GM18873 (cell line): ENCODE results near the gene SLCO2A1.

ENCODE experiments used
- ATAC-seq: cut with Tn5 transposase; IDR thresholded peaks from one replicate; pipeline ENCODE4 v1.9.1; 2021; ENCODE audit warnings: mild to moderate bottlenecking, moderate library complexity, moderate number of reproducible peaks; ENCODE audit not compliant: unreplicated experiment, low FRiP score

SLCO2A1 gene

DNA sequence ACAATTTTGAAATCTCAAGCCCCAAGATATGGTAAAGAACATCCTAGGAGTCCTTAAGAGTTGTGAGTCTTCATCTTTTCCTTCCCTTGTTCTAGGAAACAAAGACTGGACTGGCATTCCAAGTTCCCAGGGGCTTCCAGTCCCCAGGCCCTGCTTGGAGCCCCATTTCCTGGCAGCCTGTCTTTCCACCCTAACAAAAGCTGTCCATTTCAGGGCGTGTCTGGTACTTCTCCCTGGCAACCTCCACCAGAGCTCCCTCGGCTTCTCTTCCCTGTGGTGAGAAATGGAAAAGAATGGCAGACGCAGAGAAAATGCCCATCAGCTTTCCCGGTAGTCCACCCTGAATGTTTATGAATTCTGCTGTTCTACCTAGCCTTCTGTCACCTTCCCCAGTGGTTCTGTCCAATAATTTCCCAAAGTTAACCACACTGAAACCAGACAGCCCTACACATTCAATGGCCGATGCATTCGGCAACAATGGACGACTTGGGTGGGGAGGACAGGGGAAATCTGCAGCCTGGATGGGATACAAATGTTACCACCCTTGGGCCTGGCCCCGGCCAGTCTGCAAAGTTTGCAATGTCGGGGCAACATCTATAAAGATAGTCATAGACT lies 140.9 kb downstream of the SLCO2A1 start:
- ATAC-seq: no peak

DNA sequence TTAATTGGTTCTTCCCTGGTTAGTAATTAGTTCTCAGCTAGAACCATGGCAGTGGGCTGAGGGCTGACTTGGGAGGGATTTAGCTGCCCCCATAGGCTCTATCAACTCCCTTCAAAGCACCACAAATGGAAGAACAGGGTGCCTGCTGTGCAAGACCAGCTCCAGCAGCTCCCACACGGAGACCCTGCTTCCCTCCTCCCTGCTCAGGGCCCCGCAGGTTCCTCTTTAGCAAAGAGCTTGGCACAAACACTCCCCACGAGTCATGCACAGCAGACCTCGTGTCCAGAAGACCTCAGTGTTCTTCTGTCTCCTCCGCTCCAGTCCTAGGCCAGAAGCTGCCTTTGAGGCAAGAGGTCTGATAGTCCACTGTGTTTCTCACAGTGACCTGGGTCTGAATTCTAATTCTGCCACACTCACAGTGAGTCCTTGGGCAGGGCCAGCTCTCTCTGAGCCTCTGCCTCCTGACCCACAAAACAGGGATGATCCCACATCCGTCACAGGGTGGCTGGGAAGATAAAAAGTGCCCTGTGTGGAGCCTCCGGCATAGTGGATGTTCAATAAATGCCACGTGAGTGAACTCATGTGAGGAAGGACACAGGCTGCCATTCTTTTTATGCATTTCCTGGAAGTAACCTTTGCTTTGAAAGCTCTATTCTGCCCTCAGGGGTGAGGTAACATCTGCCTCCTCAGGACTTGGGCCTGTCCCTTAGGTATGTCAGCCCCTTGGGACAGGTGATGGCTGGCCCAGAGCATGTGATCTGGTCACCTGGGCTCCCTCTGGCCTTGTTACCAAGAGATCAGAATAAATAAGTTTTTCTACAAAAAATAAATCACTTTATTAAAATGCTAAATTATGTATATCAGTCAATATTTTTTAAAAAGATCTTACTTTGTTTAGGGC lies 141.7 kb downstream of the SLCO2A1 start:
- ATAC-seq: no peak

DNA sequence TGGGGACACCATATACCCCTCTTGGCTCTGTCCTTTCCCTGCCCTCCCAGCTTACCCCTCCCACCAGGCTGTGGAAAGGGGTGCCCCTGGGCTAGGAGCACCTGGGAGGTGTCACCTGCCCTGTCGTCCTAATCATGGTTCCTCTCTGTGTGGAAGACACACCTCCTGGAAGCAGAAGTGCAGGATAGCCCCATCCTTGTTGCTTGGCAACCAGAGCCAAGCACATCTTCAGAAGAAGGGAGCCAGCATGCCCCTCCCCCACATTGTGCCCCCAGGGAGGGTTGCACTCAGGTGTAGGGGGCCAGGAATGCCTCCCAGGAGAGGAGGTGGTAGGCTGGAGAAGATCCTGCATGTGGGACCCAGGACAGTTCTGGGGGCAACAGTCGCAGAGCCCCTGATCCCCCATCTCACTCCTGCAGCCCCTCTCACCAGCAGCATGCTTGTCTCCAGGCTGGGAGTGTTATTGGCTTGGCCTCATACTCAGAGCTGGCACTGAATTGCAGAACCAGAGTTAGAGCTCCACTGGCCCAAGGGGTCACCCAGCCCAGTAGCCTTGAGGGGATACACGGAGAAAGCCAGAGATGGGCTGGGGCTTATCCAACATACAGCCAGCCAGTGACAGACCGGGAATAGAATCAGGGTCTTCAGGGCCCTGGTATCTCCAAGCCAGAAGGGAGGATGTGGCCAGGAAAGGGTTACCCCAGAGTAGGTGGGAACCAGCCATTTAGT lies 142.5 kb downstream of the SLCO2A1 start:
- ATAC-seq: no peak

DNA sequence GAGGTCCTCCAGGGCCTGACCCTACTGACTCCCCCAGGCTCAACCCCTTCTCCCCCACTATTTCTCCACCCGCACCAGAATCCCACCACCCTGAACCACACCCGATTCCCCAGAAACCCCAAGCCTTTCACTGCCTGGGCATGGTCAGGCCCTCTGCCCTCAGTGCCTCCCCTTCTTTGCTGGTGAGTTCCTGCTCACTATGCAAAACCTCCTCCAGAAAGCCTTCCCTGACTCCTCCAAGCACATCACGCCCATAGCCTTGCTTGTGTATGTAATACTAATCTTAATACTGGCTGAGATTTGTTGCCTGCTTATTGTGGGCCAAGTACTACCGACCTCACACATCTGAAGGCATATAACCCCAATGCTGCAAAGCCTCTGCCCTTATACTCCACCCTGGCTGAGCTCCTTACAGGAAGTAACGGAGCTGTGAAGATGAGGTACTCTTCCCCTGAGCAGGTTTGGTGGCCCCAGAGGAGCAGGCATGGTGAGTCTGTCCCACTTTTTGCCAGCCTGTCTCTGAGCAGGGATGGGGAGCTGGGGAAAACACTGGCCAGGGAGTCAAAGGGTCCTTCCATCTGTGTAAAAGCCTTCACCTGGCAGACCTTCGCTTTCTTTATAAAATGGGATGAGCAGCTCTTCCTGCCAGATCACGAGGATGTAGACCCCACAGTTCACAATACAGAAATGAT lies 143.5 kb downstream of the SLCO2A1 start:
- no peak for ATAC-seq

DNA sequence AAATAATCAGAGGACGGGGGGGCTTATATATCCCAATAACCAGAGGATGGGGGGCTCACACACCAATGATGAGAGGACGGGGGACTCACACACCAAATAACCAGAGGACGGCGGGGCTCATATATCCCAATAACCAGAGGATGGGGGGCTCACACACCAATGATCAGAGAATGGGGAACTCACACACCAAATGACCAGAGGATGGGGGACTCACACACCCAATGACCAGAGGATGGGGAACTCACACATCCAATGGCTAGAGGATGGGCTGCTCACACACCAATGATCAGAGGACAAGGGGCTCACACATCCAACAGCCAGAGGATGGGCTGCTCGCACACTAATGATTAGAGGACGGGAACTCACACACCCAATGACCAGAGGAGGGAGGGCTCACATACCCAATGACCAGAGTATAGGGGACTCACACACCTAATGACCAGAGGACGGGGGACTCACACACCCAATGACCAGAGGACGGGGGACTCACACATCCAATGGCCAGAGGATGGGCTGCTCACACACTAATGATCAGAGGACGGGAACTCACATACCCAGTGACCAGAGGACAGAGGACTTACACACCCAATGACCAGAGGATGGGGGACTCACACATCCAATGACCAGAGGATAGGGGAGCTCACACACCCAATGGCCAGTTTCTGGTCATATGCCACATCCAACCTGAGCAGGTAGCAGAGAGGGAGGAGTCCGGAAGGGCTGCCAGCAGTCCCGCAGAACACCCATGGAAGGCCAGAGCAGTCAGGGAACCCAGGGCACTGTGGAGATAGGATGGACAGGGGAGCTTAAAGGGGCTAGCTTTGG lies 144.6 kb downstream of the SLCO2A1 start:
- no peak for ATAC-seq

DNA sequence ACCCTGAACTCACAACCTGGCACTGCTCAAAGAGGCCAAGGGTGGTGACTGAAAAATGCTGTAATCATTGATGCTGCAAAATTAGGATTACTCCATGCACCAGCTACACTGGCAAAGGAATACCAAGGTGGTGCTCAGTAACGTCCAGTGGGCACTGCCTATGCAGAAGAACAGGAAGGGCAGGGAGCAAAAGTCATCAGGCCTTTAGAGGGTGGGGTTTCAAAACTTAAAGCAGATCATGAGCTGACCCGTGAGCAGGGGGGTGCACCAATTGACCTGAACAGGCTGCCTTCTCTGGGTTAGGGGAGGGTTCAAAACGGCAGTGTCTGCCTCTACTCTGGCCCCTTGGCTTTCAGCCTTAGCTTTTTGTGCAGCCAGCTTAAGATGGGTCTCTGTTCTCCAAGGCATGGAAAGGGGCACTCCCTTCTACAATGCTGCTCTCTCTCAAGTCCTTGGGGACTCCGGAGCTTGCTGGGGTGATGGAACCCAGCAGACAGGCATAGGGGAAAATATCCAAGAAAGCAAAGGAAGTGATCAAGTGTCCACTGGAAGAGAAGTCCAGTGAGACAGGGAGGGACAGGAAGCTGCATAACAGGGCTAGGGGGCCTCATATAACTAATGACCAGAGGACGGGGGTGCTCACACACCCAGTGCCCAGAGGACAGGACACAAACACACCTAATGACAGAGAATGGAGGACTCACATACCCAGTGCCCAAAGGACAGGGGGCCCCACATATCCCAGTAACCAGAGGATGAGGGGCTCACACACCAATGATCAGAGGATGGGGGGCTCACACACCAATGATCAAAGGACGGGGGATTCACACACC lies 145.5 kb downstream of the SLCO2A1 start:
- ATAC-seq: no peak

DNA sequence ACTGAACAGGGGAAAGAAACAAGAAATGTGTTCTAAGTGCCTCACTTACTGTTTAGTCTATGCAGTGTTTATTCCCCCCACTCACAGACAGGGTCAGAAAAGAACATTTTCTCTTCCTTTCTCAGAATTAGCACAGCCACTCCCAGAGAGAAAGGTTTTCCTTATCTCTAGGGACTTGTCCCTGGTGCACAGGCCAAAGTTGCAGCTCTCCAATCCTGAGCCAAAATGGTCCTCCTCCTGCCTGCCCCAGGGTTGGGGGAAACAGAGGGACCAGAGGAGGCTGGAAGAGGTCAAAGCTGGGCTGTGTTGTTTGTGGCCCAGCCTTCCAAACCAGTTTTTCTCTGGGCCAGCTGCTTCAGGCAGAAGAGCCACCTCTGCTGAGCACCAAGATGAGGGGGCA lies 146.1 kb downstream of the SLCO2A1 start:
- no peak for ATAC-seq

DNA sequence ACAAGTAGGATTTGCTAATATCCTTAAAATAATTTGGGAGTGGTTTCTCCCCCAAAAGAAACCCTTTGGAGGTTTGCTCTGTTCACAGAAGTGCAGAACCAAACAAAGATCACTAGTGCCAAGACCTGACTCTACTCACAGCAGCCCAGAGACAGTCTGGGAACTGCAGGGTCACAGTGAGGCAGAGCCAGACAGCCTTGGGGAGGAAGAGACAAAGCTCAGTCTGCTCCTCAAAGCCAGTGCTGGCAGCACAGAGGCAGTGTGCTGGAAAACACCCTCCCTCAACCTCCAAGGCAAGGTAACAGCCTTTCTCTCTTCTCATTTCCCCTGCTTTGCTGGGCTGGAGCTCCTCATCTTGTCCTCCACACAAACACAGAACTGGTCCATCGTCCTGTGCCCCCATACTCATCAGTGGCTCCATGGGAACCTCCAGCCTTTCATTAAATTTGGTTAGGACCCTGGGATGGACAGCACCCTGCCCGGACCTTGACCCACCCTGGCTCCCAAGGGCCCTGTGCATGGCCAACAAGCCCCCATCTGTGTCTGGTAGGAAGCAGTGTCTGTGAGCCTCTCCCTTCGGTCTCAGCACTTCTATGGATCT lies 146.6 kb downstream of the SLCO2A1 start:
- ATAC-seq: no peak

DNA sequence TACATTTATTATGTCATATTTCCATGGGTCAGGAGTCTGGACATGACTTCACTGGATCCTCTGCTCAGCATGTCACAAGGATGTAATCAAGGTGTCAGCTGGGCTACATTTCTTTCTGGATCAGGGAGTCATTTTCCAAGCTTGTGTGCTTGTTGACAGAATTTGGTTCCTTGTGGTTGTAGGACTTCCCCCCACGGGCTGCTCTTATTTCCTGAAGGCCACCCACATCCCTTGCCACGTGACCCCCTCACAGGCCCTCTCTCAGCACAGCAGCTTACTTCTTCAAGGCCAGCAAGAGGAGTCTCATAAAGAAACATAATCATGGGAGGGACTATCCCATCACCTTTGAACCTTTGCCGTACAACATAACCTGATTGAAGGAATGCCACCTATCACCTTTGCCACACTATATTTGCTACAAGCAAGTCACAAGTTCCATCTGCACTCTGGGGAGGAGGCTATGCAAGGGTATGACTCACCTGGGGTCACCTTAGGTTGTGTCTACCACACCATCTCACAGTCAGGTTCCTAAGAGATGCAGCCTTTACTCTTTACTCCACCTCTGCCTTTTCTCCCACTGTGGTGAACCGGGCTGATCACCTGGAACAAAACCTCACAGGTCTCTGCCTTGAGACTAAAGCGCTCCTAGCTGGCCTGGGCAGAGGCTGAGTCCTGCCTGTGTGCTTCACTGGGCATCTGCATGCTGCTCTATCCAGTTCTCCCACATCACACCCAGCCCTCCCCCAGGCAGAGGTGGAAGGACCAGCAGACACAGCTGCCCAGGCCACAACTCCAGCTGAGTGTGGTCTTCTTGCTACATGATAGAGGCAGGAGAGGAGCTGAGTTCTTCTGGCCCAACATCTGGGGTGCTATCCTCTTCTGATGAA lies 147.5 kb downstream of the SLCO2A1 start:
- no peak for ATAC-seq

DNA sequence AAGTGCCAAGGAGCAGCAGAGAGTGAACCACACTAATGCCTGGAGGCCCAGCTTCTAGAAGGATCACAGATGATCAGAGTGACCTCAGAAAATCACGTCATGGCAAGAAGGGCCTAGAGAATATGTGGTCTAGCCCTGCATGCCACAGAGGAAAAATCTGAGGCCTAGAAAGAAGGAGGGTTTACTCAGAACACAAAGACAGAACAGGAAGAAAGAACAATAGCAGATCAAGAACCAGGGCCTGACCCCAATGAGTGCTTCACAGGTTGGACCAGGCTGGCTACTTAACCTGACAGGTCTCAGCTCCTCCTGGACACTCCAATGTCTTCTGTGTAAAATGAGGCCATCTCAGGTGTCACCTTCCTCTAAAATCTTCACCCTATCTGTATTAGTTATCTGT lies 148.2 kb downstream of the SLCO2A1 start:
- ATAC-seq: no peak

DNA sequence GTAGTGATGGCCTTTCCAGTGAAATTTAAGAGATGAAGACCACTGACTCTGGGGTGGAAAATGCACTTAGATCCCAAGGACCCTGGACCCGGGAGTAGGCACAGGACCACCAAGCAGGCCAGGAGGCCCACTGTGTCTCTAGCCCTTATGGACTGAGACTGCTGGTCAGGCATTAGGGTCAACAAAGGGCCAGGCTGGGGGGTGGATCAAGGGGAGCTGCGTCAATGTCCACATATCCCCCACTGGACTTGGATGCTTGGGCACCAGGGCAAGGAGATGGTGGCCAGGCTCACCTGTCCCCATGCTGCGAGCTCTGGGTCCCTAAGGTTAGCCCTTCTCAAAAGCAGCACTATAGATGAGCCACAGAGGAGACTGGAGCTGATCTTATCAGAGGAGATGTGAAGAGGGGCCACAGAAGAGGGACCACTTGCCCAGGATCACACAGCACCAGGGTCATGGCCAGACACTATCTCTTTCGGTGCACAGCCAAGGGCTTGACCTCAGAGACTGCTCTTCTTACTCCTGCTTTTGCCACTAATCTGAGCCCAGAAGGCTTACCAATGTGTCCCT lies 148.8 kb downstream of the SLCO2A1 start:
- ATAC-seq: no peak

DNA sequence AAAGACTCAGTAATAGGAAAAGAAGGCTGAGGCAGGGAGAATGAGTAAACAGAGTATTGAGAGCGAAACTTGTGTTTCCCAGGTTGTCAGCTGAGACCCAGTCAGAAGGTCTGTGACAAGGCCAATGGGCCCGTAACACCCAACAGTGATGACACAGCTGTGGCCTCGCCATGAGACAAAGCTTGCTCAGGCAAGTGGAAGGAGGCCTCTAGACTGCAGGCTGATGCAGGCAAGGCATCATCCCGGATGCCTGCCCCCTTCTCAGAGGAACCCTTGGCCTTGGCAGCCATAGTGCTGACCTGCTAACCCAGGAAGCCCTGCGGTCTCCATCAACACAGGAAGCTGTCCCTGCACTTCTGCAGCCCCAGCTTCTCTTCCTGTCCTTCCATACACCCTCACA lies 149.4 kb downstream of the SLCO2A1 start:
- no peak for ATAC-seq

DNA sequence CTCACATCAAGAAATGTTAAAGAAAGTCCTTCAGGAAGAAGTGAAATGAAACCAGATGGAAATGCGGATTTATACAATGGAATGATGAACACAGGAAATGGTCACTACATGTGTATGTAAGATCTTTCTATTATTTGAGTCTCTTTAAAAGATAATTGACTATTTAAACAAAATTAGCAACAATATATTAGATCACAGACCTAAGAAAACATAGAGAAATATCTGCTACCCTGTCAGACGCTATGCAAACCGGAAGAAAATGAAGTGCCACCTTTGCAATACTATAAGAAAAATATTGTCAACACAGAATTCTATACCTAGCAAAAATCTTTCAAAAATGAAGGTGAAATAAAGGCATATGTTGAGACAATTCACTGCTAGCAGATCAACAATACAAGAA lies 151.2 kb downstream of the SLCO2A1 start:
- no peak for ATAC-seq
